ENCODE data around the gene CHAC2.
A peak's percentile ranks its signal among the peaks of the same experiment; 100 is the strongest.
"Not testable (repeated sequence)": the region's sequence is repeated elsewhere in the genome, so short reads cannot be mapped to it uniquely, and the experiment has no call there.

Gene CHAC2

DNA sequence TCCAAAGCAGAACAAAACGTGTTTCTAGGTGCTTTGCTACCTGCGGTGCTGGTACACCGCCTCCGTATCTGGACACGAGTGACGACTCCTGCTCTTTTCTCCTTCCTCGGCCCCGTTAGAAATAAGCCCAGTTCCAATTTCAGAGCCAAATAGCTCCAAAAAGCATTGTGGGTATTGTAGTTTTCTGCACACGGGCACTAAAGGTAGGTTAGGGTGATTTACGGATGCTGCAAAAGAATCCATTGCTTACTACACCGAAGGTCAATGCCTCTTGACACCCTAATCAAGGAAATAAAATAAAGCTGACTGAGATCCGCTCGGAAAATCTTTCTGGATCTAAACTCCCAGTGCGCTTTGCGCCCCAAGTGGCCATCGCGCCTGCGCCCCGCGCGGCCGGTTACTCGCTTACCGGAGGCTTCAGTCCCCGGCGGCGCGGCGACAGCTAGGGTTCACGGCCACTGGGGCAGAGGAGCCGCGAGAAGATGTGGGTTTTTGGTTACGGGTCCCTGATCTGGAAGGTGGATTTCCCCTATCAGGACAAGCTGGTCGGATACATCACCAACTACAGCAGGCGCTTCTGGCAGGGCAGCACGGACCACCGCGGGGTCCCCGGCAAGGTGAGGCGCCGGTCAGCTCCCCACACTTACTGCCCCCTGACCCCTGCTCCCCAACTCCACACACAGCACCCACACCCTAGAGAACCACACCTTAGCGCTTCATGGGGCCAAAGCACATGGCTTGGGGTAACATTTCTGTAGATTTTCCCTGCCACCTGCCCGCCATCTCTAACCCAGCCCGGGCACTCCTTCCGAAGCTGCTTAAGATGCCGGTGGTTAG is at the start of gene CHAC2:
Gene CHAC2, plus strand, starts transcription at position 400 of the 837 bp plus-strand sequence. Its CDS starts 83 bp downstream, at position 483.
- DNase-seq = peak; percentile 8 to 88 (median 71)

DNA sequence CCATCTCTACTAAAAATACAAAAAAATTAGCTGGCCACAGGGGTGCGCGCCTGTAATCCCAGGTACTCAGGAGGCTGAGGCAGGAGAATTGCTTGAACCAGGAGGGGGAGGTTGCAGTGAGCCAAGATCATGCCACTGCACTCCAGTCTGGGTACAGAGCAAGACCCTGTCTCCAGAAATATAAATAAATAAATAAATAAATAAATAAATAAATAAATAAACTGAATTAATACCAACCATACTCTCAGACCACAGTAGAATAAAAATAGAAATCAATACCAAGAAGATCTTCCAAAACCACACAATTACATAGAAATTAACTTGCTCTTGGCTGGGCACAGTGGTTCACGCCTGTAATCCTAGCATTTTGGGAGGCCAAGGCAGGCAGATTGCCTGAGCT is 46.7 kb upstream of the CHAC2 start:
- not testable (repeated sequence) for DNase-seq

DNA sequence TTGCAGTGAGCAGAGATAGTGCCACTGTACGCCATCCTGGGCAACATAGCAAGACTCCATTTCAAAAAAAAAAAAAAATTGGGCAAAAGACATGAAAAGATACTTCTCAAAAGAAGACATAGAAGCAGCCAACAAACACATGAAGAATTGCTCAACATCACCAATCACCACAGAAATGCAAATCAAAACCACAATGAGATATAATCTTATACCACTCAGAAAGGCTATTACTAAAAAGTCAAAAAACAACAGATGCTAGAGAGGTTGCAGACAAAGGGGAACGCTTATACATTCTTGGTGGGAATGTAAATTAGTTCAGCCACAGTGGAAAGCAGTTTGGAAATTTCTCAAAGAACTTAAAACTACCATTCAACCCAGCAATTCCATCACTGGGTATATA is 43.1 kb upstream of the CHAC2 start:
- DNase-seq = no peak

DNA sequence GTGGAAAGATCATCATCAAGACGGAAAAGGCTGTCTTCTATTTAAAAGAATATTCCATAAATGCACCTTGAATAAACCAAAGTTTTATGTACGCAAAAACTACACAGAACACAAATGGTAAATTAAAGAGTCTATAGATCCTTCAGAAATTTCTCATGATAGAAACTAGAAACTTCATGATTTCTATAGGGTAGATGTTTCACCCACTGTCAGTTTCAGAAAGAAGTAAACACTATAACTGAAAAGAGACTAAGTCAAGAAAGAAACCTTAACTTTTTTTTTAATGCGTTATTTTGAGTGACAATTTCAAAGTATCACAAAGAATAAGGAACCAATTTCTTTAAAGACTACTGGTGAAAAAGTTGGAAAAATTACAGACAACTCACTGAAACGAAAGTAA is 41.9 kb upstream of the CHAC2 start:
- no peak for DNase-seq

DNA sequence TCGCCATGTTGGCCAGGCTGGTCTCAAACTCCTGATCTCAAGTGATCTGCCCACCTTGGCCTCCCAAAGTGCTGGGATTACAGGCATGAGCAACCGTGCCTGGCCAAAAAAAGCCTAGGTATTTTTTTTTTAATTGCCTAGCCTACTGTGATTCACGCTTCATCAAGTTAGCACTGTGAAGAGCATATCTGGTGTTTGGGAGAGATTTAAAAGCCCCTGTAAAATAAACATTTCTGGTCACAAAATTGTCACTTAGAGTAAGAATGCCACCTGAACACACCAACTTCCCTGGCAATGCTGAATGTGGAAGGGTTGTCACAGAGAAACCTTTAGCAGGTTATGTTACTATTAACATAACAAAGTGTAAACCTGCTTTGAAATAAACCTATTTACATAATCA is 39.7 kb upstream of the CHAC2 start:
- no peak for DNase-seq

DNA sequence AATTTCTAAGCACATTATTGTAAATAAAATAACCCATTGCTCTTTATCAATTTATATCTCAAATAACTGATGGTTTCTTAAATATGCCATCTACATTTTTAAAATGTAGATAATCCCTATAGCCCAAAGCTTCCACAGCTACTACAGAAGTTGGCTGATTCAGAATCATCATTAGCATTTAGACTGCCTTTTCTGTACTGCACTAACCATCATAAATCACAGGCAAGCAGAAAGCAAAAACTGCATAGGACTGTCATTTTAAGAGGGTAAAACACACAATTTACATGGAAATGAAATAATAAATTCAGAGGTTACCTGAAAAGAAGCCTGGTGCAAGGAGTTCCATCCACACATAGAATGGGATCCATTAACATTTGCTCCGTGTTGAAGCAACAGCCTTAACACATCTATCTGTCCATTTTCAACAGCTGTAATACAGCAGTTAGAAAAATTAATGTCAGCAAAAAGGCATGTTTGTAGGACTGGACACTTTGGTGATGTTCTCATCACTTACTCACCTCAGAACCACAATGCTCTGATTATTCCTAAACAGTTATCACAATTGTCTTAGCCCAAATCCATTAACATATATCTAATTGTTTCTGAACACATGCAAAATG is 38.4 kb upstream of the CHAC2 start:
- DNase-seq = no peak

DNA sequence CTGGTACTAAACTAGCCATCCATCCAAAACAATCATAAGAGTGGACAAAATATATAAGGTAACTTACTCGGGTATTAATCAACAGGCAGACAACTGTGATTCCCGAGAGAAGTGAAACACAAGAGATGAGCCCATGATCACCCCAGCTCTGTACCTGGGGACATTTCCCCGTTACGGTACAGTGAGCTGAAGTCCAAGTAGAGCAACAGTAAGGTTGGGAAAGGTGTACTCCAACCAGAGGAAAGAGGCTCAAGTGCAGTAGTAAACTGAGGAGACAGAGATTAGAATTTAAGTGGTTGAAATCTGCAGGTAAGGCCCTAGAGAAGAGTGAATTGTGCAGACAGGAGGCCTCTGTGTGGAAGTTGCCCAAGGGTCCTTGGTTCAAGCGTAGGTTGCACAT is 30.5 kb upstream of the CHAC2 start:
- no peak for DNase-seq

DNA sequence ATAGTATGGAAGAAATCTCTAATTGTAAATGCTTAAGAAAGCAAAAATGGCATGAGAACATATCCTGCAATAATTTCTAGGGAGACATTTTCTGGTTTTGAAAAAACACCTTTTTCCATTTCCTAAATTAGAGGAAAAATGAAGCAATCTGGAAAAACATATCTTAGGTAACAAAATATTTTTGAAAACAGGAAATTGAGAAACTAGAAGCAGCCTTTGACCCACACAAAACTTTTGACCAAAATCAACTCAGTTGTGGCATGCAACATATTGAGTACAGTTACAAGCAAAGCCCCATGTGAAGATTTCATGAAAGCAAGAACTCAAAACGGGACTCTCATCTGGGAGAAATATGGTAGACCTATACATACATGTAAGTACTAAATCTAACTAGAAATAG is 28.6 kb upstream of the CHAC2 start:
- DNase-seq = no peak

DNA sequence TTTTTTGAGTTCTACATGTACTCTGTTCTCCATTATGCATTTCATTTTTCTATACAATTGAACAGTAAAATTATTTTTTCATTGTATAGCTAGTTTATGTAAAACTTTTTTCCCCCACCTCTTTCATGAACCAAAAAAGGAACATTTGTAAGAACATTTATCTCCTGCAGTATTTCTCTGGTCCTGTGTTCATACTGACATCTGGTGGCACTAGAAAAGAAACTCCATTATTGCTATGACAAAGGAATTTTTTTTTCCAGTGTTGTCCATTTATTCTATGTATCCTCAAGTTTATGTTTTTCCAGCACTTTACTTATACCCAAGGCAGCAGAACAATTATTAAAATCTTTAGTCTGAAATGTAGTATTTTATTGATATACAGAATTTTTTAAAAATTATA is 27.4 kb upstream of the CHAC2 start:
- no peak for DNase-seq

DNA sequence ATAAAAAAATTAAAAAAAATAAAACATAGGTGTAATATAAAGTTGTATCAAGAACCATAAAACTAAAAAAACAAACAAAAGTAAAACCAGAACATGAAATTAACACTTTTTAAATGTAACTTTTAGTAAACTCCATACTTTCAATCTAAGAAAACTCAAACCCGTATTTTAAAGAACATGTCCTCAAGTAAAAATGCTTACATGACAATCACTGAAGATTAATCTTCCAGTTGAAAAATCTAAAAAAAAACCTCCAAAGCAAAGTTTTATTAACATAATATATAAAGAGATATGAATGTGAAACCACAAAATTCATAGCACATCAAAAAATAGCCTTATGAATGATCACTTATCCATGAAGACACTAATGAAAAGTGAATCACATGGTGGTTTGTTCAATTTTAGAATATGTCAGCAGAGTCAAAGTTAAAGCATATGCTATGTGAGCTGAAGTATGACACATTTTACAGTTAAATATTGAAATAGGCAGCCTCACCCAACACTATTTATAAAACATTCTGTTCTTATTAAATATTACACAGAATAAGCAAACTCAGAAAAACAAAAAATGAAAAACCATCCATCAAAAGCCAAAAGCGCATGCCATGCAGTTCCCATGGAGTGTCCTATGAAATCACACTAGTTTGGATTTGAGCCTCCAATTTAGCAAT is 23.1 kb upstream of the CHAC2 start:
- no peak for DNase-seq

DNA sequence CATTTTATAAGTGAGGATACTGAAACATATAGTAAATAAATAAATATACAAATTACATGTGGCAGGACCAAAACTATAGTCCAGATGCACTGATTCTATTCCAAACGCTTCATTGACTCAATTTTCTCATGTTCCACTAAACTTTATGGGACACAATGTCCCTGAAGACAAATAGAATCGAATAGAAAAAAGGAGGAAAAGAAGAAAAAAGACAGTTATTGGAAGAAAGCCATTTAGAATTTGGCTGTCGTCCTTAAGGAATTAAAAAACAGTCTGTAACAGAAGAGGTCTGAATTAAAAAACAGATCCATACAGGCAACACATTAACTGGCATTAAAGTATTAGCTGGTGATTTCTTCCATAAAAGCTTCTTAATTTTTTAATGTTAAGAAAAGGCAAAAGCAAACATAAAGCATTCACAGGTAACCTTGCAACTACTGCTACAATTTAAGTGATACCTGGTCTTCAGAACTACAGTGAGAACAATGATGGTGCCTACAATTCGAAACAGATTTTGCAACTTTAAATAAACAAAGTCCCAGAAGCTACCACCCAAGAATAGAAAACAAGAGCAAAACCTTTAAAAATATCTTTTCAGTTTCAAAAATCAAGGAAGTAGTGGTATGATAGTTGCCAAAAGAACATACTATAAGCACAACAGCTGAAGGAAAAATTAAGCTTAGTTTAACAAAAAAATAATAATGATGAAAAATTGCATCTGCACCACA is 17.4 kb upstream of the CHAC2 start:
- no peak for DNase-seq

DNA sequence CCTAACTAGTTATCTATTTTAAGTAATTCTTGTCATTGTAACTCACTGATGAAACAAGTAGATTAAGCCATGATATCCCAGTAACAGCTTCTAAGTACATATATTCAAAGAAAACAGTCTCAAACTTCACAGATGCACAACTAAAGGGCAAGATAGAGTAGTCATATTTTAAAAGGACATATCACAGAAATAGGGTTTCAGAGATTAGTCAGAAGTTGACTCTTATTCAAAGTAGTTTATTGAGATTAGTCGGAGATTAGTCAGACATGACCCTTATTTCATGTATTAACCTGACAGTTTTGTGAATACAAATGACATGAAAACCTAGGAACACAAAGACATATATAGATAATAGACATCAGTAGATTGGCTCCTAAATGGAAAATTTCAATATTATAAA is 15.9 kb upstream of the CHAC2 start:
- DNase-seq = no peak

DNA sequence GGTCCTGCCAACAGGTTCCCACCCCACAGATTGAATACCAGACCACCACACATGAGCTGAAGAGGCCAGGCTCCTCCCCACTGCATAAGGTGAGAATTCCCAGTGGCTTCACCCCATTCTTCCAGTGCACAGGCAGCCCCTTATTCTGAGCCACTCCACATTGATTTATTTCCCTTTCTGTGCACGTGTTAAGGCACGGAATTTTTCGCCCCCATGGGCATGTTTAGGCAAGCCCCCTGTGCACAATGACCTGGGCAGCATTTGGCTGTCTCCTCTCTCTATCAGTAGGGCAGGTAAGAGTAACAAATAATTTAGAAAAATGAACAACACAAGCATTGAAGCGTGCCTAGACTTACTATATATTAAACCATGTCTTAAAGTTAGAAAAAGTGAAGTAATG is 15.2 kb upstream of the CHAC2 start:
- no peak for DNase-seq

DNA sequence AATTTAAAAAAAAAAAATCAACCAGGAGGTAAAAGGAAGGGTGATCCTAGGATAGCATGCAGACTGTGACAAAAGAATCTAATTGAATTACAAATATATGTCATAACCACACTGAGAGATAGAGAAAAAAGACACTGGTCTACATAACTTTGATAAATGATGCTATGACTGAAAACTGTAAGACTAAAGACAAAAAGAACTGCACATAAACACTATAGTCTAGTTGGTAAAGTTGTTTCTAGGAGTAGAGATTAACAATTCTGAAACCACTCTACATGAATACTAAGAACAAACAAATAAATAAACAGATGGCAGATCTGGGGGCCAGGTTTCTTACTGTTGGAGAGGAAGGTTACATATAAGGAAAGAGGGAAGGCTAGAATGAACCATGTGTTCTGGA is 14.6 kb upstream of the CHAC2 start:
- DNase-seq = no peak

DNA sequence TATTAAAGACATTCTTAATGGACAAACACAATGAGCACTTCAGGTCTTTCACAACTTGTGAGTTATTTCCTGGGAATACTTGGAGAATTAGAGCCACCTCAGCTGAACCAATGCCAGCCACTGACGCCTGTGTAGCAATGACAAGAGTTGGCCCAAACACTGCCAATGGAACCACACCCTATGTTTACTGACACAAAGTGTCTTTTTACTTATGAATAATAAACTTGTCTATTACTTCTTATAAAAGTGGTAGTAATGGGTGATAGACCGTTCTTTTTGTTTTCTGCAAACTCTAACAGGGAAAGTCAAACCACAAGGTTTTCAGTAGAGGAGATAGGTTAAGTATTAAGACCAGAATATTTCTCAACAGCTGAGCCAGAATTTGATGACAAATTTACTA is 12.5 kb upstream of the CHAC2 start:
- peak in 2 of 56 donors; percentile 2 to 4 for DNase-seq

DNA sequence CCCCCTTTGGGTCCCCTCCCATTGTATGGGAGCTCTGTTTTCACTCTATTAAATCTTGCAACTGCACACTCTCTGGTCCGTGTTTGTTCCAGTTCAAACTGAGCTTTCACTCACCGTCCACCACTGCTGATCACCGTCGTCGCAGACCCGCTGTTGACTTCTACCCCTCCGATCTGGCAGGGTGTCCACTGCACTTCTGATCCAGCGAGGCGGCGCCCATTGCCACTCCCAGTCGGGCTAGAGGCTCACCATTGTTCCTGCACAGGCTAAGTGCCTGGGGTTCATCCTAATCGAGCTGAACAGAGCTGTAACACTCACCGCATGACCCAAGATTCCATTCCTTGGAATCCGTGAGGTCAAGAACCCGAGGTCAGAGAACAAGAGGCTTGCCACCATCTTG is 11.0 kb upstream of the CHAC2 start:
- DNase-seq = no peak

DNA sequence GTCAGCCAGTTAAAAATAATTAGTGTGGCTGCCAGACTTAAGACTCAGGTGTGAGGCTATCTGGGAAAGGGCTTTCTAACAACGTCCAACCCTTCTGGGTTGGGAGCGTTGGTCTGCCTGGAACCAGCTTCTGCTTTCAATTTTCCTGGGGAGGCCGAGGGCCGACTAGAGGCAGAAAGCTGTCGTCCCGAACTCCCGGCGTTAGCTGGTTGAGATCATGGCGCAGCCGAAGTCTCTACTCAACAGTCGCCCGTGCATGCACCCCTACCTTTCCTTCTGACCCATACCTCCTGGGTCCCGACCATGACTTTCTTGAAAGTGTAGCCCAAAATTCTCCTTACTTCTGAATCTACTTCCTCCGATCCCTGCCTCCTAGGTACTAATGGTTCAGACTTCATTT is 10.4 kb upstream of the CHAC2 start:
- not testable (repeated sequence) for DNase-seq

DNA sequence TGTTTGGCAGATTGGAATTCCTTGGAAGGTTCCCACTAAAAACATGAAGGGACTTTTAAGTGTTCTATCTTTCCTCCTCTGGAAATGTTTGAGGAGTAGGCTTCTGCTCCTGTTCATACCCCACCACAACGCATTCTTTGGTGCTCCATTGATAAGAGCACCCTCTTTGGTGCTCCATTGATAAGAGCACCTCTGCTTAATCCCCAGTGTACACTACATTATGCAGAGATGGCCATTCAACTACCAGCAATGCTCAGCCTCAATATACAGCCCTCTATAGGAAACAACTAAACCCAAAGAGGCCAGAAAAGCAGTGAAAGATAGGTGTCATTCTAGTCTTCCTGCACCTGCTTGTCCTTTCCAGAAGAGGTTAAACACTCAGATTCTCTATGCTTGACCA is 1.8 kb upstream of the CHAC2 start:
- DNase-seq = no peak

DNA sequence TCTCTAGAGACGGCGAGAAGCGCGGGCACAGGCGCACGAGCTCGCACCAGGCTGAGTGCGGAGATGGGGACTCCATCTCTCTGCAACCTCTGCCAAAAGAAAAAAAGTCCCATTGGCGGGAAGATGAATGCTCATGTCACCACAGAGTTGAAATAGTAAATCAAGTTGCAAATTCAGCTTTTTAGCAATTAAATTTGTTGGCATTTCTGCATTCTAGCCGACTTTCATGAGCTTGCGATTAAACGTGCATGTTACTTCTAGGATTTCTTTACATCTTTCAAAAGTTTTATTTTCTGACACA is 588 bp downstream of the CHAC2 start:
- peak in 2 of 56 donors; percentile 40 to 65 for DNase-seq

DNA sequence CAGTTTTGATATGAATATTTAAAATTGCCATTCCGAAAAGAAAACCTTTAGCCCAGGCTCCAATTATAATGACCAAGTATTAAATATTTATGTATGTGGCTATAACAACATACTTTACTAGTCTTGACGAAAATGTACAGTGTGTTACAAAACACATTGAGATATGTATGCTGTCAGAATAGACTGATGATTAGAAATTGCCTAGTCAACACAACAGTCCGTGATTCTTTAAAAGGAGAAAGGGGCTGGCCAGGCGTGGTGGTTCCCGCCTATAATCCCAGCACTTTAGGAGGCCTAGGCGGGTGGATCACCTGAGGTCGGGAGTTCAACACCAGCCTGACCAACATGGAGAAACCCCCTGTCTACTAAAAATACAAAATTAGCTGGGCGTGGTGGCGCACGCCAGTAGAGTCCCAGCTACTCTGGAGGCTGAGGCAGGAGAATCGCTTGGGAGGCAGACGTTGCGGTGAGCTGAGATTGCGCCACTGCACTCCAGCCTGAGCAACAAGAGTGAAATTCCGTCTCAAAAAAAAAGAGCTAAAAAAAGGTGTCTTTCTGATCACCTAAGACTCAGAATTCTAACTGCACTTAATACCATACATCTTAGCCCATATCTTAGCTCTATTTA is 1.8 kb downstream of the CHAC2 start:
- no peak for DNase-seq

DNA sequence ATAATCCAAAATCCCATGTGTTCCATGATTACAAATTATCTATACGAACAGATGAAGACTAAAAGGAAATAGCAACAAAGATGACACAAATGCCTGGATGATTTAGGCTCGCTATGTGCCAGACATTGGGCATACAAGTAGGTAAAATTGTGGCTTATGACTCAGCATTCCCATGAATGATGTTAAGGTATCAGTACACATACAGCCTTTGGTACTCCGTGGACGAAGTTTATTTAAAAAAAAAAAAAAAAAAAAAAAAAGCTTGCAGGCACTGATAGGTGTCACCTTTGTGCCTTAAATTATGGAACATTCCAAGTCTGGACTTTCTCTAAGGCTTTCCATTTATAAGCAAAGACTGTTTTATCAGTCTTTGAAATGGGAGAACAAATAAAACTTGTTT is 2.7 kb downstream of the CHAC2 start:
- DNase-seq = no peak

DNA sequence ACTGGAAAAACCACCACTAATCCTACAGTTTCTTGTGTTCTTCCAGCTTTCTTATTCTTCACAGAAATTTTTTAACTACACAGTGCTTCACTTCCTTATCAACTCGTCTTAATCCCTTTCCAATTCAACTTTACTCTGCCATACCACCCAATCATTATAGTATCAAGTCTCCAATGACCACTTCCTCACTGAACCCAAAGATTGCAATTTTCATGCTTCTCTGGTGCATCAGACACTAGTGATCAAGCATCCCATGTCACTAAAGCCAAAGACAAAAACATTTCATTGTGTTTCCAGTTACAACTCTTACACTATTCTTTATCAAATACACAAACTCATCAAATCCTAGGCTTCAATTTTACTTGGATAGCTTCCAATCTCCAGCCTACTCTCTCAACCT is 9.5 kb downstream of the CHAC2 start:
- DNase-seq = no peak

All from nucleus accumbens (tissue), 56 donors.